Liver (tissue), 9 donors: Measurements from ENCODE around the gene DRD5. TPM values are rescaled to one million over a fixed set of nuclear protein-coding genes. Genes with fewer than 3 reads are reported as not detected.

Source experiments
- DNase-seq: peaks from one replicate; pipeline ENCODE4 v3.0.0-alpha.2; 2017; ENCODE audit warnings: low spot score
- H3K27ac ChIP-seq, 2 donors: one replicate each; pipeline ENCODE4 v1.7.0; 2013; ENCODE audit warnings: inconsistent platforms in 2 of 2, low read length in 2 of 2, control low read depth in 1 of 2, low read depth in 1 of 2, mild to moderate bottlenecking in 1 of 2
- H3K27me3 ChIP-seq, 4 donors: one replicate each; pipeline versions ENCODE4 v1.6.1 to v1.7.0; 2013; ENCODE audit warnings: low read length in 3 of 4, inconsistent platforms in 1 of 4, mild to moderate bottlenecking in 1 of 4, moderate library complexity in 1 of 4; ENCODE audit not compliant: control insufficient read depth in 4 of 4, insufficient read depth in 4 of 4
- H3K36me3 ChIP-seq, 4 donors: one replicate each; pipeline versions ENCODE4 v1.6.1 to v1.7.0; 2013; ENCODE audit warnings: low read length in 3 of 4, mild to moderate bottlenecking in 3 of 4, low read depth in 1 of 4, moderate library complexity in 1 of 4; ENCODE audit not compliant: control insufficient read depth in 4 of 4, insufficient read depth in 3 of 4
- H3K4me1 ChIP-seq, 4 donors: one replicate each; pipeline versions ENCODE4 v1.6.1 to v1.7.0; 2013; ENCODE audit warnings: low read length in 3 of 4, mild to moderate bottlenecking in 3 of 4, moderate library complexity in 1 of 4; ENCODE audit not compliant: control insufficient read depth in 4 of 4, insufficient read depth in 4 of 4
- H3K4me3 ChIP-seq, 3 donors: one replicate each; pipeline versions ENCODE4 v1.6.1 to v1.7.0; 2013; ENCODE audit warnings: low read length in 3 of 3, control low read depth in 1 of 3, low read depth in 1 of 3, mild to moderate bottlenecking in 1 of 3
- H3K9ac ChIP-seq, 2 donors: one replicate each; pipeline ENCODE4 v1.7.0; 2013; ENCODE audit warnings: low read length in 2 of 2, mild to moderate bottlenecking in 2 of 2, moderate library complexity in 2 of 2, control low read depth in 1 of 2, low read depth in 1 of 2
- H3K9me3 ChIP-seq, 4 donors: one replicate each; pipeline versions ENCODE4 v1.6.1 to v1.7.0; 2013; ENCODE audit warnings: low read length in 3 of 4; ENCODE audit not compliant: control insufficient read depth in 4 of 4
- ATF3 ChIP-seq: IDR thresholded peaks from 2 replicates; pipeline ENCODE4 v1.6.1; 2016; ENCODE audit warnings: antibody characterized with exemption
- CTCF ChIP-seq: fragments of 150-350 bp; IDR thresholded peaks from 2 replicates; pipeline ENCODE4 v1.5.1; 2017; ENCODE audit warnings: improper control_type of control experiment, low read depth, low read length; ENCODE audit not compliant: missing input control
- EGR1 ChIP-seq, 2 donors: IDR thresholded peaks; 2 replicates each; pipeline ENCODE4 v1.6.1; 2016 to 2018; ENCODE audit warnings: antibody characterized with exemption in 2 of 2, low read depth in 2 of 2
- FOXA1 ChIP-seq: IDR thresholded peaks from 2 replicates; pipeline ENCODE4 v1.6.1; 2016; ENCODE audit warnings: antibody characterized with exemption
- FOXA2 ChIP-seq: IDR thresholded peaks from 2 replicates; pipeline ENCODE4 v1.6.1; 2016; ENCODE audit warnings: antibody characterized with exemption
- GABPA ChIP-seq, 2 donors: IDR thresholded peaks in 1 of 2; conservative IDR thresholded peaks in 1 of 2; 2 replicates each; pipeline ENCODE4 v1.6.1; 2016; ENCODE audit warnings: antibody characterized with exemption in 2 of 2, mild to moderate bottlenecking in 1 of 2, moderate library complexity in 1 of 2
- HNF4A ChIP-seq, 2 donors: conservative IDR thresholded peaks; 2 replicates each; pipeline ENCODE4 v1.6.1; 2016; ENCODE audit warnings: antibody characterized with exemption in 2 of 2, mild to moderate bottlenecking in 2 of 2
- HNF4G ChIP-seq: IDR thresholded peaks from 2 replicates; pipeline ENCODE4 v1.6.1; 2016; ENCODE audit warnings: antibody characterized with exemption
- JUND ChIP-seq, 2 donors: IDR thresholded peaks; 2 replicates each; pipeline ENCODE4 v1.6.1; 2016; ENCODE audit warnings: antibody characterized with exemption in 2 of 2
- MAX ChIP-seq: IDR thresholded peaks from 2 replicates; pipeline ENCODE4 v1.6.1; 2016; ENCODE audit warnings: antibody characterized with exemption
- NR2F2 ChIP-seq: IDR thresholded peaks from 2 replicates; pipeline ENCODE4 v1.6.1; 2016; ENCODE audit warnings: antibody characterized with exemption
- RAD21 ChIP-seq, 2 donors: IDR thresholded peaks; 2 replicates each; pipeline ENCODE4 v1.6.1; 2016; ENCODE audit warnings: antibody characterized with exemption in 2 of 2, mild to moderate bottlenecking in 2 of 2
- REST ChIP-seq: IDR thresholded peaks from 2 replicates; pipeline ENCODE4 v1.6.1; 2016; ENCODE audit warnings: antibody characterized with exemption, mild to moderate bottlenecking
- SP1 ChIP-seq: IDR thresholded peaks from 2 replicates; pipeline ENCODE4 v1.6.1; 2018; ENCODE audit warnings: antibody characterized with exemption, mild to moderate bottlenecking
- TAF1 ChIP-seq: conservative IDR thresholded peaks from 2 replicates; pipeline ENCODE4 v1.6.1; 2016; ENCODE audit warnings: antibody characterized with exemption, mild to moderate bottlenecking
- YY1 ChIP-seq: IDR thresholded peaks from 2 replicates; pipeline ENCODE4 v1.6.1; 2016; ENCODE audit warnings: antibody characterized with exemption, mild to moderate bottlenecking
- ZBTB33 ChIP-seq: IDR thresholded peaks from 2 replicates; pipeline ENCODE4 v1.6.1; 2016; ENCODE audit warnings: antibody characterized with exemption
- WGBS: extraction: QIAGEN DNeasy Blood & Tissue Kit; methylation state at CpG from one replicate; pipeline ENCODE4 v1.1.7; 2013; 5-methylcytosine and 5-hydroxymethylcytosine counted together
- polyA plus RNA-seq, 2 donors: library from polyadenylated mRNA; stranded (reverse) in 1 of 2; unstranded in 1 of 2; fragments of 200-250 nt in 1 of 2; fragments of >200 nt in 1 of 2; fragmentation: Nextera tagmentation in 1 of 2; extraction: Ambion mirVana in 1 of 2; gene quantifications; one replicate each; pipeline versions ENCODE4 v1.2.1 to v1.2.3, GENCODE V29; 2013 to 2015
- total RNA-seq, 2 donors: library from RNA; depleted of rRNA; stranded (reverse); fragments of >200 nt; gene quantifications; one replicate each; pipeline ENCODE4 v1.2.3, GENCODE V29; 2014
- donor health status: healthy.
- donor health status: healthy.
- donor health status: healthy.
- donor health status: healthy.
- donor health status: healthy.

Gene DRD5
- total and polyA plus RNA-seq, 4 donors: not detected

GRCh38 chr4:9826551-9826950, 45.1 kb downstream of the DRD5 start:
- no peak for DNase-seq
- no peaks in the 10 kb centered on the region for H3K4me1 ChIP-seq
- H3K4me3 ChIP-seq: no peak overlapping the region
- H3K36me3 ChIP-seq: peaks cover 0 to 9% (median 0%) of the 10 kb centered on the region in 4 donors
- WGBS: 97% methylated on average over 1 of the region's 1 CpG
- no peak overlapping the region for H3K9ac ChIP-seq
- no peak overlapping the region for H3K27ac ChIP-seq
- no peaks in the 10 kb centered on the region for H3K27me3 ChIP-seq
- H3K9me3 ChIP-seq: no peaks in the 10 kb centered on the region
- no peak for TF ChIP-seq TAF1
- no peak for TF ChIP-seq ATF3
- no peak for TF ChIP-seq EGR1 (IDR thresholded peaks at IDR 0.05; ENCODE audit: low read depth in 2 of 2)

GRCh38 chr4:9832640-9833039, 51.2 kb downstream of the DRD5 start:
- Histone ChIP-seq H3K9ac (no peak overlapping the region), H3K27me3 (no peaks in the 10 kb centered on the region), H3K27ac (no peak overlapping the region), H3K4me1 (no peaks in the 10 kb centered on the region), H3K36me3 (peaks cover 0 to 17% (median 6%) of the 10 kb centered on the region in 4 donors), H3K4me3 (no peak overlapping the region), H3K9me3 (no peaks in the 10 kb centered on the region)
- 97% methylated on average over 2 of the region's 2 CpGs for WGBS
- no peak for TF ChIP-seq SP1
- TF ChIP-seq HNF4G: no peak
- TF ChIP-seq ATF3: no peak
- TF ChIP-seq CTCF: no peak
- no peak for TF ChIP-seq MAX
- no peak for TF ChIP-seq JUND (IDR thresholded peaks at IDR 0.05)
- no peak for TF ChIP-seq FOXA2
- DNase-seq: no peak

- no peaks in the 10 kb centered on the region for H3K9me3 ChIP-seq
- DNase-seq: no peak
- H3K4me3 ChIP-seq: no peak overlapping the region
- WGBS: 91% methylated on average over 5 of the region's 5 CpGs
- H3K36me3 ChIP-seq: peaks cover 0 to 17% (median 6%) of the 10 kb centered on the region in 4 donors
- no peak overlapping the region for H3K9ac ChIP-seq
- H3K4me1 ChIP-seq: no peaks in the 10 kb centered on the region
- H3K27ac ChIP-seq: no peak overlapping the region
- H3K27me3 ChIP-seq: no peaks in the 10 kb centered on the region
- TF ChIP-seq ZBTB33 (no peak), JUND (IDR thresholded peaks at IDR 0.05) (no peak), TAF1 (no peak), CTCF (no peak), SP1 (no peak), REST (no peak), RAD21 (IDR thresholded peaks at IDR 0.05) (no peak), HNF4G (no peak), GABPA (IDR thresholded peaks at IDR 0.05 in 1 of 2, conservative IDR thresholded peaks at IDR 0.05 in 1 of 2) (no peak), ATF3 (no peak), FOXA1 (no peak), EGR1 (IDR thresholded peaks at IDR 0.05; ENCODE audit: low read depth in 2 of 2) (no peak), HNF4A (conservative IDR thresholded peaks at IDR 0.05) (no peak), YY1 (no peak), NR2F2 (no peak)
These were observed 52.0 kb downstream of the DRD5 start for GRCh38 chr4:9833421-9833820.
